SK-MEL-5 (cell line): ENCODE results near the gene ZFPL1. TPM values are rescaled to one million over a fixed set of nuclear protein-coding genes. Genes with fewer than 3 reads are reported as not detected.
A peak's percentile ranks its signal among the peaks of the same experiment; 100 is the strongest.

ENCODE experiments used
- DNase-seq: peaks from one replicate; pipeline ENCODE4 v3.0.0-alpha.2; 2016; ENCODE audit warnings: low read depth, low spot score
- in situ Hi-C: cut with HindIII; loops from 2 replicates; pipeline ENCODE4 v1.10.0; 2016; ENCODE audit warnings: low sequenced_read_pairs, high pct_unique_total_duplicates, low pct_unique_long_range_greater_than_20kb
- total RNA-seq: library from RNA; depleted of rRNA; stranded (reverse); fragments of >200 nt; shearing (Covaris generic); gene quantifications from 2 replicates; pipeline ENCODE4 v1.2.3, GENCODE V29; 2014

ZFPL1 gene
- total RNA-seq, 1 experiment from 2014 or later = 22.2 TPM

DNA sequence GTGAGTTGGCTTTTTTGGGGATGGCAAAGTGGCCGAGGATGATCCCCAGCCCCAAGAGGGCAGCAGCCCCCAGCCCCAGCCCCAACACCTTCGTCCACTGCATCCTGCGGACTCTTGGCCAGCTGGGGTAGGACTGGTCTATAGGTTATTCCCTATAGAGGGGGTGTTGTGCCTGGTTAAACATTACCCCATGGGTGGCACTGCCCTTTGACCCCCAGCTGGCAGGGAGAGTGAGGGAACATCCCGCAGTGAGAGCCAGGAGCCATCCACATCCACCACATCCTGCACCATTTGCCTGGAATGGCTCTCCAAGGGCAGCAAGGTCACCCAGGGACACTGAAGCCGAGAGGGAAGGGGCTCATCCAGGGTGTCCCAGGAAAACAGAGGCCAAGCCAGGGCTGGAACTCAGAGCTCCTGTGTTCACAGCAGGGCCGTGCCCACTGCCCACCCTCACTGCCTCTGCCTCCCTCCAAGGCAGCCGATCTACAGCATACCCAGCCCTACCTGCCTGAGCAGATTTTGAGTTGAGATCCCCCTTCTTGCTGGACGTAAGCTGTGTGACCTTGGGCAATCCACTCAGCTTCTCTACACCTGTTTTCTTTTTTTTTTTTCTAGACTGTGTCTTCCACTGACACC, 25.5 kb upstream of the ZFPL1 start, which contains the start of gene NAALADL1:
NAALADL1 (minus strand) TSS at position 135 of the 636 bp plus-strand sequence; CDS start at position 103, 32 bp downstream.
- no peak for DNase-seq
- in situ Hi-C loops = no loop called here

DNA sequence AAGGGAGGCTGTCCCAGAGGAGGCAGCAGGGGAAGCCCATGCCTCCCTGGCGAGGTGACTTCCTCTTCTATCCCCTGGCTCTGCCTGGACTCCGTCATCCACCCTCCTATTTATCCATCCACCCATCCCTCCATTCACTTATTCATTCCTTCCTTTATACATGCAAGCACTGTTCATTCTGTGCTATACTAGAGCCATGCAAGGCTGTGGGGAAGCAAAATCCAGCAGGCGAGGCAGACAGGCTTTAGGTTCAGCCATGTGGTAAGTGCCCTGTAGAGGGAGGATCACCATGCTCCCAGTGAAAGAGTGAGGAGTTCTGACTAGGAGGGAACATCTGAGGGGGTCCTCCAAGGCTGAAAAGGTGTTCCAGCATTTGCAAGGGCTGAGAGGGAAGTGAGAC, 24.5 kb upstream of the ZFPL1 start:
- in situ Hi-C loops = no loop called here
- DNase-seq = no peak

DNA sequence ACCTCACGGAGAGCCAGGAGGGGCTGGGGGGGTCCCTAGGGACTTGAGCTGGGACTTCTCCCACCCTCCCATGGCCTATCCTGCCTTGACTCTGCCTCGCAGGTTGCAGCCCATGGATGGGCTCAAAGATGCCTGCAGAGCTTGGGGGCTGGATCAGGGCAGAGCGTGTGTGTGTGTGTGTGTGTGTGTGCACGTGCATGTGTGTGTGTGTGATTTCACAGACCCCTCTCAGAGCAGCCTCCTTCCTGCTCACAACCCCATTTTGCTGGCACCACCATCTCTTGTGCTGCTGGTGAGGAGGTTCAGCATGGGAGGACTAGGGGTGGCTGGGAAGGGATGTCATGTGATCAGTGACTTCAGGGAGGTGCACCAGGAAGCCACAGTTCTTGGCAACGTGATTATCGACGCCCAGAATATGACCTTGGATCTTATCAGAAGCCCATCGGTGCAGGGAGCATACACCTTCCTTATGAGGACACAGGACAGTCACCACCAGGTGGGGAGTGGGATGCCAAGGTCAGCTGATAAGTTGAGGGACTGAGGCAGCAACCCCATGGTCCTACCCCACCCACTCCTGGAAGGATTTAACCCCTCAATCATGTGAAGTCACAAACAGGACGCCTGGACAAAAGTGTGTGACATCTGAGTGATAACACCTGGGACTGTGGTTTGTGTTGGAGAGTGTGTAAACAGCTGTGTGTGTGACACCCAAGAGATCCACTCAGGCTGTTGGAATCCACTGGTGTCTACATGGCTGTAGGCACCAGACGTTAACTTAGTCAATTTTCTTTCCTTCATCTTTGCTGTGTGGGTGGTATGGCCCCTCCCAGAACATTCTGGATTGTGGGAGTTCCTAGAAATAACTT, 23.8 kb upstream of the ZFPL1 start:
- no peak for DNase-seq
- in situ Hi-C loops = no loop called here

DNA sequence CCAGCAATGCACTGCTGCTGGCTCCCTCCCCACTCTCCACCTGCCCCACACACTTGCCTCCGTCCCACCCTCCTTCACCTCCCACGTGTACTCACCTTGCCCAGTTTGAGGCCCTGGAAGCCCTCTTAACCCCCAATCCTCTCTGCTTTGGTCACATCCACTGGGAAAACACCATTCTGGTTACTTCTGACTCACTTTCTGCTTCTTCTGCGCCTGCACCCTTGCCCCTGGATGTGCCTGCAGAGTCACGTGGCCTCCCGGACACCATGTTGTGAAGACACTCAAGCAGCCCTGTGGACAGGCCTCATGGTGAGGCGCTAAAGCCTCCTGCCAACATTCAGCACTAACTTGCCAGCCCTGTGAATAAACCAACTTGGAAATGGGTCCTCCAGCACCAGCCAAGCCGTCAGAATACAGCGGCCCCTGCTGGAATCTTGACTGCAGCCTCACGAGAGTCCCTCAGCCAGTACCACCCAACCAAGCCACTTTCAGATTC, 23.1 kb upstream of the ZFPL1 start:
- DNase-seq = peak; percentile 54
- in situ Hi-C loops = no loop called here

DNA sequence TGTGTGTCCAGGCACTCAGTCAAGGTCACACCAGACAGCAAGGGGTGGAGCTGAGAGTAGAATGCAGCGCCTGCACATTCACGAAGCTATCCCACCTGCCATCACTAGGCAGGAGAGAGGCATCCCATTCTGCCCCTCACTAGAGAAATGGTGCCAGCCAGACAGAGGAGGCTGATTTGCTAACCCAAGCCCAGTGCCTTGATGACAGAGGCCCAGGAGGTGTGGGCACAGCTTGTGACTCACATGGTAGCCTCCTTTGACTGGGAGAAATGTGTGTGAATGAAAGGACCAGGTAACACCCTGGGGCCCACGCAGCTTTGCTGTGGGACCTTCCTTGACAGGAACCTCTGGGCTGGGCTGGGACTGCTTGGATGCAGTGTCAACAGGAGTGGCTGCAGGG, 20.5 kb upstream of the ZFPL1 start:
- in situ Hi-C loops = no loop called here
- no peak for DNase-seq

DNA sequence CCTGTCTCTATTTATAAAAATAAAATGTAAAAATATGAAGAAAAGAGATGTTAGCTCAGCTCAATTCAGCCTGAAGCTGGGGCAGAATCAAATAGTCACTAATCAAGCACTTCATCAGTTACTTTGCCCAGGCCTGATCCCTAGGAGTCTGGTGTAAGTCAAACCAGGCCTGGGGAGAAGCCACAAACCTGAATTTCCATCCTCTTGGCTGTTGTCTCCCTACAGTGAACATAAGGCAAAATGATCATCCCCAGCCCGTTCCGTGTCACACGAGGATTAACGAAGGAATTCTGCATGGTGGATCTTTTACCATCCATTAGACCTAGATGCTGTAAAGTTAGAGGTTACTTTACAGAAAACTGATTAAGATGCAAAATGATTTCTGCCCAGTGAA, 19.2 kb upstream of the ZFPL1 start:
- DNase-seq = no peak
- in situ Hi-C loops = no loop called here

DNA sequence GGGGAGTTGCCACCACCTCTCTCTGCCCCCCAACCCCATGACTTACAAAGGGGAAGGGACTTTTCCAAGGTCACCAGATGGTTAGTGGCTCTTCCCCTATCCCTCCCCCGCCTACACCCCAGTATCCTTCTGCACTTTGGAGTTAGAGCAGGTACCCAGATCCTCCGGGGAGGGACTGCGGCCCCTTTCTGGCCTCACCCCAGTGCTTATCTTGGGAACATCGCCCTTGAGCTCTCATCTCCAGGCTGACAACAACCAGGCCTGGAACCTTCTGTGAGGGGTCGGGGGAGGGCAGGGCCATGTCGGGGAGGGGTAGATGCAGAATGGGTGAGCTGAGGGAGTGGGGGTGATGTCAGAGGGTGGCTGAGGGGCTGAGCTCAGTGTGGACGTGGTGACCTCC, 18.2 kb upstream of the ZFPL1 start:
- DNase-seq = no peak
- in situ Hi-C loops = no loop called here

DNA sequence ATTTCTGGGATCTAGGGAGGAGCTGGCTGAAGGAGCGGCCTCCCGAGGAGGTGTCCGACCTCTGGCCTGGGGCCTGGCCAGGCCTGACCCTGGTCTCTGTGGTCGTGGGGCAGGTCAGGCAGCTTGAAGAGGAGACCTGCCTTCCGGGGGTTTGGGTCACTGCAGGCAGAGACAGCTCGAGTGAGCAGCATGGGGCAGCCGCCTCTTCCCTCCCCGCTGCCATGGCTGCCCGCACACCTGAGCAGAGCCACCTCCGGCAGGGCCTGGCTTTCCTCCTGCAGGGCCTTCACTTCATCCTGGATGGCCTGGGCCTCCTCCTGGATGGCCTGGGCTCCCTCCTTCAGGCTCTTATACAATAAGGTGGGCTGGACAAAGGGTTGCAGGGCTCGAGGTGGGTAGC, 17.7 kb upstream of the ZFPL1 start:
- in situ Hi-C loops = no loop called here
- no peak for DNase-seq

DNA sequence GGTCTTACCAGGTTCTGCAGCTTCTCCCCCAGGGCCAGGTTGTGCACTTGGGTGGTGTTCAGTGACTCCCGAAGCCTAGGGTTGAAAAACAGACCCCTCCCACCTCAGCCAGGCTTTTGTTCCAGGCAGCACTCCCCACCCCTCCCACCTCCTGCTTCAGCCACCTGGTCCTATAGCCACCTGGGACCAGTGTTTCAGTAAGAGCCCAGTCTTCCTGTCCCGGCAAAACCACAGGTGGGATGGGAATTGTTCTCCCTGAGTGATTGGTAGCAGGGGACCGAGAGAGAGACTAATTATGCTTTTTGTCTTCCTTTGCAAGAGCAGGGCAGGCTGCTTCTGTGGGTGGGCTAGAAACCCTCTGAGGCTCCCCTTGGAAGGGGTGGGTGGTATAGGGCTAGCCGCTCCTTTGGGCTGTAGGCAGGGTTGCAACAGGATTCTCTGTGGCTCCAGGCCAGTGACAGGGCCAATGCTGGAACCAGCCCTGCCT, 17.2 kb upstream of the ZFPL1 start:
- in situ Hi-C loops = no loop called here
- DNase-seq = no peak

DNA sequence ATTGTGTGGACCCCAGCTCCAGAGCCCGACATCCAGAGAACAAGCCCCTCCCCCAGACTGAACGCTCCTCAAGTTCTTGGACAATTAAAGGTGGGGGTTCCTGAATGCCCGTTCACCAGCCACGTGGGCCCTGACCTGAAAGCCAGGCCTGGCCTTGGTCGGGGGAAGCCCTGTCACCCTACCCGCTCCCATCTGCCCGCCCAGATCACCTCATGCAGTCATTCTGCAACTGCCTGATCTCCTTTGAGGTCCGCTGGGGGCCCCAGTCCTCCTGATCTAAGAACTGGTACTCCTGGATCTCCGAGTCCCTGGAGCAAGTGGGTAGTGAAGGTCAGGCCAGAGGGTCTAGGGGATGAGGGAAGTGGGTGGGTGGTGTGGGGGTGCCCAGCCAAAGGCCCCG, 16.6 kb upstream of the ZFPL1 start:
- in situ Hi-C loops = no loop called here
- no peak for DNase-seq

DNA sequence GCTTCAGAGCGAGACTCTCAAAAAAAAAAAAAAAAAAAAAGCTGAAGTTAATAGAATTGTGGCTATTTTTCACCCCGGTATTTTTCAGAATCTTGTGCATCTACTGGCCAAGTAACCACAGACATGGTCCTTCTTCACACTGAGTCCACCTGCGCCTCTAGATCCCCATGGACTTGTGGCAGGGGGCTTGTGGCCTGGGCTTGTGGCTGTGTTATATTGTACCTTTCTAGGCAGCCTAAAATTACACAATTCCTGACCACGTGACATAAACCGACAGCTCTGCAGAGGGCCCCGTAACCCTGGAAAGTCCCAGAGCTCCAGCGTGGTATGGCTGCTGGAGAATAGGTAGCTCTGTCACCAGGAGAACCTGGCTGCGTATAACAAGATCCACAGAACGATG, 14.8 kb upstream of the ZFPL1 start:
- in situ Hi-C loops = no loop called here
- DNase-seq = no peak

DNA sequence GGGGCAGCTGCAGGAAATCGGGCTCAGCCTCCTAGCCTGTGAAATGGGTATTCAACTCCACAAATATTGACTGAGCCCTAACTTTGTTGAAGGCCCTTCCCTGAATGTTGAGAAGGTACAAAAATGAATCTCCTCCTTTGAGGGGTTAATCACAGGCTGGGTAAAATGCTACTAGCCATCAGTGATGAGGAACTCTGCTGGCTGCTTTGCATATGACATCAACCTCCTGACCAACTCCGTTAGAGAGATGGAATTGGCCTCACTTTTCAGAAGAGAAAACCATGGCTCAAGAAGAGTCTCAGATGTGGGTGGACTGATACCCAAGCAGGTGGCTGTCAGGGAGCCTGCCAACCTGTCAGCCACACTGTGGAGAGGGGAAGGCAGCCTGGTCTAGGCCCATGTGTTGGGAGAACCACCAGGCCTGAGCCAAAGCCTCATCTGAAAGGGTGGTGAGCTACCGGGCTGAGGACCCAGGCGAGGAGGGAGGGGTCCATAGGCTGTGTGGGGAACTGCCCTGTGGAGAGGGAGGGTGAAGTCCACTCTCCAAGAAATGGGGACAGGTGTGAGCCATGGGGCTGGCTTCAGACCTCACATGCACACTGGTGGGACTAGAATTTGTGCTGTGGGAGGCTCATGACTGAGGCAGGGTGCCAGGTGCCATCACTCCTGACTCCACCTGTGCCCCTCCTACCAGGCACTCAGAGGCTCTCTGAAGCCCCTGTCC, 12.0 kb upstream of the ZFPL1 start:
- in situ Hi-C loops = no loop called here

DNA sequence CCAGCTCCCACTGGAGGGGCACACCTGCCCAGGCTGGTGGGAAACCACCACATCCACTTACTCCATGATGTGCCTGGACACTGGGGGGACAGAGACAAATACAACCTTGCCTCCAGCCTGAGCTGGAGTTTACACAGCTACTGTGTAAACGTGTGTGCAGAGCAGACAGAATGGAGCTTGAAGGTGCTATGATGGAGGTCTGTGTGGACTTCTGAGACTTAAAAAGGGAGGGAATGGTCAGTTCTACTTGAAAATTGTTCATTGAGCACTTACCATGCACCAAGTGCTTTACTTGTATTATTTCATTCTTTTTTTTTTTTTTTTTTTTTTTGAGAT, 11.4 kb upstream of the ZFPL1 start:
- no peak for DNase-seq
- in situ Hi-C loops = no loop called here

More for the DNA sequence above, 12.0 kb upstream of the ZFPL1 start:
- no peak for DNase-seq

DNA sequence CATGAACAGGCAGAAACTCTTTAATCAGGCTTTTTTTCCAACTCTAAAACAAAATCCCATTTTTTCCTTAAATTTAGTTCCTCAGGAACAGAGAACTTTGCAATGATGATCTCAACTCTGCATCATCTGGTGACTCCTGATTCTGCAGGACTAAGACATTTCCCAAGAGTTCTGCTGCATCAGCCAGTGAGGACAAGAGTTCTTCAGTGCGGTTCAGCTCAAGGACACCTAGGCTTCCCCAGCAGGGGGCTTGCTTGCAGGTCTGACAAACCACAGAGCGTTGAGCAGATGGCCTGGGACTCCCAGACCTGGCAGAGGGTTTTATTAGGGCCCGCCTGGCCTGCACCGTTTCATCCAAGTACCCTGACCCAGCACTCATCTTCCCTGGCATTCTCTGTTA, 6.6 kb upstream of the ZFPL1 start:
- no peak for DNase-seq

DNA sequence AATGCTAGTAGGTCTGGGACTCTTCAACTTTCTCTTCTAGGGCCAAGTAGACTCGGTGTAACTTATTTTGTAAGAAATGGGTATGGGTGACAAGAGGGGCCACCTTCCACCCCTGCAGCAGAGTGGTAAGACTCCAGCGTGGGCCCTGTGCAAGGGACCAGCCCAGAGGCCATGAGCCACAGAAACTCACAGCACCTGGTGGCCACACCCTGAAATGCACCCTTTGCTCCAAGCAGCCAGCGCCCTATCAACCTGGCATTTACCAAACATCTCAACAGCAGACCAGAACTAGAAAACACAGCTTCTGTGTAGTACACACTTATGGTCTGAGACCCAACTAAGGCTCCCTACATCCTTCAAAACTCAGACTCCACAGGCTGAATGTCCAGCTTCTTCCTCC, 5.9 kb upstream of the ZFPL1 start:
- peak; percentile 56 for DNase-seq
- in situ Hi-C loops = no loop called here

More for the DNA sequence above, 6.6 kb upstream of the ZFPL1 start:
- in situ Hi-C loops = no loop called here

DNA sequence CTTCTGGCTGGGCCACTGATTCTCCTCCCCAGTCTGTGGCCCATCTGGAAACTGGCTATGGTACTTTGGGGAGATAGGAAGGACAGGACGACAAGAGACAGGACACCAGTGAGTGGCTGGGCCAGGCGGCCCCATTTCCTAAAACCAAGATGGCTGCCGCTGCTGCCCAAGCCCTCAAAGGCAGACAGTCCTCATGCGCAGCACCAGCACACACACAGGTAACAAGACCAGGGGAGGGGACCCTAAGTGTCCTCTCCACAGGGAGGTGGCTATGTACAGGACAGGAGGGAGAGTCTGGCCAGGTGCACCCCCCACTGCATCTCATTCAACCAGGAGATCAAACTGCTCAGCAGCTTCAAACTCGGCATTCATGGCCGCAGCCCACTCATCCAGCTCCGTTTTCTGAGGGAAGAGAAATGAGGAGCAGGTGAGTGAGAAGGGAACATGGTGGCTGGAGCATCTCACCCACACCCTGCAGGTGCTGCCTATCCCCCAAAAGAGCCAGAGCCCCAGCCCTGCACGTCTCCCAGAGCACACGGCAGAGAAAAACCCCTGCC, 5.2 kb upstream of the ZFPL1 start:
- in situ Hi-C loops = no loop called here
- DNase-seq = no peak

DNA sequence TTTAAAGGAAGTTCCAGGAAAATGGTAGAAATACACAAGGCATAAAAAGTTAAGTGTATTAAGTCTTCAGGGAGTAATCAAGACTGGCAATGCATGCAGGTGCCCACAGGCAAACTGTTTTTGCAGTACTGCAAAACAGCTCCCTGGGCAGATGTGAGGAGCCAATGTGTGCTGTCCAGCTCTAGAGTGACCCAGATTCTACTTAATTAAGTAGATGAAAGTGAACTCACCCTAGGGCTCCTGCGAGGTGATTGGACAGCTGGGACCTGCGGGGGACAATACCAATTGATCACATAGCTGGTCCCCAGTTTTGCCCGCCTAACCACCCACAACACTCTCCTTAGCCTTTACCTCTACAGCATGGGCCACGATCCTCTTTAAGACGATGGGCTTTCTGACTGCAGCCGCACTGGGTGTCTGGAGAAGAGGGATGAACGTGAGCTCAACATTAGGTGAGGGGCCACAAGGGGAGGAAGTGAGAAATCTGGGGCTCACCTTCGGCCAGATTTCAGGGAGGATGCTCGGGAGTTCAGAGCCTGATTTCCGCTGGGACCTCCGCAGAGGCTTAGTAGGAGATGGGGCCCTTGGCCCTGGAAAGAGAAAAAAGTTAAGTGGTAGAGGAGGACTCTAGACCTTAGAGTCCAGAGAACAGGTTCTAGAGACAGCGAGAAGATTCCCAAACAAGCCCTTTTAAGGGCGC, 738 bp upstream of the ZFPL1 start:
- in situ Hi-C loops = no loop called here
- no peak for DNase-seq
